Peyer's patch (tissue), 4 donors: Measurements from ENCODE around the gene RIPK4.

Experiments
- POLR2A ChIP-seq, 2 donors: fragments of 450-650 bp; IDR thresholded peaks; one replicate each; pipeline ENCODE4 v1.5.1; 2017; ENCODE audit warnings: antibody characterized with exemption in 2 of 2, mild to moderate bottlenecking in 2 of 2, moderate library complexity in 2 of 2
- TF ChIP-seq, protein P1 (sequence below), 6 experiments: fragments of 450-650 bp in 4 of 6; fragments of 200-600 bp in 2 of 6; sonication (generic) in 1 of 6; IDR thresholded peaks; one replicate each; pipeline ENCODE4 v1.5.1; 2017 to 2019; ENCODE audit warnings: antibody characterized with exemption in 6 of 6, mild to moderate bottlenecking in 3 of 6, moderate library complexity in 1 of 6

DNA sequence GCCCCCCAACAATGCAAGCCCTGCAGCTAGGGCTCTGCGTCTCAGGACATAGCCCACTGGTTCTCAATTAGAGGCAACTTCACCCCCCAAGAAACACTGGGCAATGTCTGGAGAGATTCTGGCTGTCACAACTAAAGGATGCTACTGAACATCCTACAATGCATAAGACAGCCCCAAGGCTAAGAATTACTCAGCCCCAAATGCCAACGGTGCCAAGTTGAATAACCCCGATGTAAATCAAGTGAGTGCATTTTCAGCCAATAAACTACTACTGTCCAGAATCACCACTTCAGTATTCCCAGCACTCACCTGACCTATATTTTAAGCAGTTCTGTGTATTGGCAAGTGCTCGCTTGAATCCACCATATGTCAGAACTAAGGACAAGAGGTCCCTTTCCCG, 6.9 kb downstream of the RIPK4 start:
- no peak for TF ChIP-seq POLR2A (IDR thresholded peaks at IDR 0.05)
- TF ChIP-seq, protein P1, sequence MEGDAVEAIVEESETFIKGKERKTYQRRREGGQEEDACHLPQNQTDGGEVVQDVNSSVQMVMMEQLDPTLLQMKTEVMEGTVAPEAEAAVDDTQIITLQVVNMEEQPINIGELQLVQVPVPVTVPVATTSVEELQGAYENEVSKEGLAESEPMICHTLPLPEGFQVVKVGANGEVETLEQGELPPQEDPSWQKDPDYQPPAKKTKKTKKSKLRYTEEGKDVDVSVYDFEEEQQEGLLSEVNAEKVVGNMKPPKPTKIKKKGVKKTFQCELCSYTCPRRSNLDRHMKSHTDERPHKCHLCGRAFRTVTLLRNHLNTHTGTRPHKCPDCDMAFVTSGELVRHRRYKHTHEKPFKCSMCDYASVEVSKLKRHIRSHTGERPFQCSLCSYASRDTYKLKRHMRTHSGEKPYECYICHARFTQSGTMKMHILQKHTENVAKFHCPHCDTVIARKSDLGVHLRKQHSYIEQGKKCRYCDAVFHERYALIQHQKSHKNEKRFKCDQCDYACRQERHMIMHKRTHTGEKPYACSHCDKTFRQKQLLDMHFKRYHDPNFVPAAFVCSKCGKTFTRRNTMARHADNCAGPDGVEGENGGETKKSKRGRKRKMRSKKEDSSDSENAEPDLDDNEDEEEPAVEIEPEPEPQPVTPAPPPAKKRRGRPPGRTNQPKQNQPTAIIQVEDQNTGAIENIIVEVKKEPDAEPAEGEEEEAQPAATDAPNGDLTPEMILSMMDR (IDR thresholded peaks at IDR 0.05): no peak
